ENCODE data around the gene EFHD1.
A peak's percentile ranks its signal among the peaks of the same experiment; 100 is the strongest.
"Not testable (repeated sequence)": the region's sequence is repeated elsewhere in the genome, so short reads cannot be mapped to it uniquely, and the experiment has no call there.

Gene EFHD1

DNA sequence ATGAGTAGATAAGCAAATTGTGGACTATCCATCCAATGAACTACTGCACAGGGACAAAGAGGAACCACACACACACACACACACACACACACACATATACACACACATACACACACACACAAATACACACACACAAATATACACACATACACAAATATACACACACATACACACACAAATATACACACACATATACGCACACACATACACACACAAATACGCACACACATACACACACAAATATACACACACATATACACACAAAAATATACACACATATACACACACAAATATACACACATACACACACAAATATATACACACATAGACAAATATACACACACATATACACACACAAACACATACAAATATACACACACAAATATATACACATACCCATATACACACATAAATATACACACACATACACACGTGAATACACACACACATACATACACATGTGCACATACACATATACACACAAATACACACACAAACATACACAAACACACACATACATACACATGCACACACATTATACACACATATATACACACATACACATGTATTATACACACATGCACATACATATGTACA lies 19.8 kb upstream of the EFHD1 start:
- FAIRE-seq, result peak; percentile 92

DNA sequence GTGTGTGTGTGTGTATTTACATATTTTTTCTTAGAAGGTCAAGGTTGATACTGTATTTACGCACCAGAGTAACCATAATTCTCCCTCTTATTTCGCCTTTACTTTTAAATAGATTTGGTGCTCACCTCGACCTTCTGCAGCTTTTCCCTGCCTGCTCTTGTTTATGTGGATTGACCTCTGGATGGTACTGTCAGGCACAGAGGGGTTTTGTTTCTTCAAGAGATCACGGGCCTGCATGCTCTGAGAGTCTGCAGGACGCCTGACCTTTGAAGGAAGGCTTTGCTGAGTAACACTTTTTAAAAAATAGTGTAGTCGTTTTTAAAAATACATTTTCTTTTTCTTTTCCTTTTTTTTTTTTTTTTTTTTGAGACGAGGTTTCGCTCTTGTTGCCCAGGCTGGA lies 18.1 kb upstream of the EFHD1 start:
- FAIRE-seq (no peak), DNase-seq (ENCODE audit: insufficient read length, low spot score) (no peak)

More for the DNA sequence above, 19.8 kb upstream of the EFHD1 start:
- DNase-seq (ENCODE audit: insufficient read length, low spot score), result no peak

DNA sequence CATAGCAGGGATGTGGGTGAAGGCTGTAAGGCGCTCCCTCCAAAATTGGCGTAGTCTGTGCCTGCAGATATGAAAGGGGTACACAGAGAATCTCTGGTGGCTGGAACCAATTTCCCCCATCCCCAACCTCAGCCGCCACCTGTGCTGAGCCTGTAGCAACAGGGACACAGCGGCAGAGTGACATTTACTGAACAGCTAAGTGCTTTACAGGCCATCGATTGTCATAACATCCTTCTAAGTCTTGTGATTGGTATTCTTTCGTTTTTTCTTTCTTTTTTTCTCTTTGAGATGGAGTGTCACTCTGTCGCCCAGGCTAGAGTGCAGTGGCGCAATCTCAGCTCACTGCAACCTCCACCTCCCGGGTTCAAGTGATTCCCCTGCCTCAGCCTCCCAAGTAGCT lies 12.2 kb upstream of the EFHD1 start:
- DNase-seq (ENCODE audit: insufficient read length, low spot score), result no peak
- FAIRE-seq, result no peak

DNA sequence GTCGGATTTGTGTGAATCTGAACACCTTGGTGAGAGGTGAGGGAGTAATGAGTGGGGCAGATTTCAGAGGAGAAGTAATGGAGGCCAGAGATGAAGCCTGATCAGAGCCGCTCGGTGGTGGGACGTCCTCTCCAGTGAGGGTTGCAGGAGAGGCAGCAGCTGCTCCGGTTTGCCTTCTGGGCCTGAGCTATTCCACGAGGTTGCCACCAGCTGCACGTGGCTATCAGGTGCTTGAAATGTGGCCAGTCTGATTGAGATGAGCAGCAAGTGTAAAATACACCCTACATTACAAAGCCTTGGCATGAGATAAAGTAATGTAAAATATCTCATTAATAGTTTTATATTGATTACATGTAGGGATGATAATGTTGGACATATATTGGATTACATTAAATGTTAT lies 10.8 kb upstream of the EFHD1 start:
- DNase-seq (ENCODE audit: insufficient read length, low spot score), result no peak
- no peak for FAIRE-seq

DNA sequence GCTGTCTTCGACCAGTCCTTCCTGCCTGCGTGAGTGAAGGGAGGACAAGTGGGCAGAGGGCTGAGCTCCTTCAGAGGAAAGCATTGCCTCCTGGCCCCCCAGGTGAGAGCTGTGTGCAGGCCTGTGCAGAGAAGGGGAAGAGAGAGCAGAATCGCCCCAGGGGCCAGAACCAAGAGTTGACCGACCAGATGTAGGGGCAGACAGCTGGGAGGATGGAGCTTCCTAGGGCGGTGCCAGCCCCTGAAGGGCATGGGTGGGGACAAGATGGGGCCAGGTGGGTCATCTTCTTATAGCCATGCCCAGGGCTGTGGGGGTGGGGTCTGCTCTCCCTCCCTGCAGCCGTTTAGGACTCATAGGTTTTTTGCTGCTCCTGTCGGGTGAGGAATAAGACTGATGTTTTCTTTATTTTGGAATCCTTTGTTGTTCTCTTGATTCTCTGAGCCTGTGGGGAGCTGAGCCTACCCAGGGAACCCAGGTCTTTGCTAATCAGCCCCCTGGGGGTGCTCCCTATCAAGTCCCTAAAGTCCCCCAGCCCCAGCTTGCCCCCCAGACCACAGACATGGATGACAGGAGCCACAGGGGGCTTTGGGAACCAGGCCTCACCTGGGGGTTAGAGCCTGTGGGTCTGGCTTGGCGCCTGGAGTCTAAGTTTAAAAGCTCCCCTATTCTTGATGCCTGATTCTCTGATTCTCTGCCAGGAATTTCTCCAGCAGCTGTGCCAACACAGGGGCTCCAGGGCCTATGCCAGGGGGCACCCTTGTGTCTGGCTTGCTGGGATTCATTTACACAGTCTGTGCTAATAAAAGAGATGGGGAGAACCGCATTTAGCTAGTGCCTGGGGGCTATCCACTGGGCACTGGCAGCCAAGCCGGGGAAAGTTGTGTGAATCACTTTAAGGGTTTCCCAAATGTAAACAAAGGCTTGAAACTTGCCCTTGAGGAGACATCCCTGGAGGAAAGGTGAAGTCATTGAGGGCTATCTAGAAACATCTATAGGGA lies 9.3 kb upstream of the EFHD1 start:
- FAIRE-seq (no peak), DNase-seq (ENCODE audit: insufficient read length, low spot score) (peak; percentile 36)

DNA sequence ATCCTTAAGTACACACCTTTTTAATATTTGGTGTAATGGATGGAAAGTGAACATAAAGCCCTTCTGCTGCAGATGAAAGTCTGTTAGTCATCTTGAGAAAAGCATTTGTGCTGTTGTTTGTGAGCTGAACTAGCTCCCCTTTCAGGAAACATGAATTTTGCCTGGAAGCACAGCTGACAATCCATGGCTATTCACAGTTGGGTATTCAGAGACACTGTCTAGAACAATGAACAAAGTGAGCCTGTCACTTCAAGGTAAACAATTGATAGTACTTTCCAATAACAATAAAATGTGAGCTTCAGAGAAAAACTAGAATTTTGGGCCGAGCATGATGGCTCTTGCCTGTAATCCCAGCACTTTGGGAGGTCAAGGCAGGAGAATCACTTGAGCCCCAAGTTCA lies 6.8 kb upstream of the EFHD1 start:
- FAIRE-seq (no peak), DNase-seq (ENCODE audit: insufficient read length, low spot score) (no peak)

DNA sequence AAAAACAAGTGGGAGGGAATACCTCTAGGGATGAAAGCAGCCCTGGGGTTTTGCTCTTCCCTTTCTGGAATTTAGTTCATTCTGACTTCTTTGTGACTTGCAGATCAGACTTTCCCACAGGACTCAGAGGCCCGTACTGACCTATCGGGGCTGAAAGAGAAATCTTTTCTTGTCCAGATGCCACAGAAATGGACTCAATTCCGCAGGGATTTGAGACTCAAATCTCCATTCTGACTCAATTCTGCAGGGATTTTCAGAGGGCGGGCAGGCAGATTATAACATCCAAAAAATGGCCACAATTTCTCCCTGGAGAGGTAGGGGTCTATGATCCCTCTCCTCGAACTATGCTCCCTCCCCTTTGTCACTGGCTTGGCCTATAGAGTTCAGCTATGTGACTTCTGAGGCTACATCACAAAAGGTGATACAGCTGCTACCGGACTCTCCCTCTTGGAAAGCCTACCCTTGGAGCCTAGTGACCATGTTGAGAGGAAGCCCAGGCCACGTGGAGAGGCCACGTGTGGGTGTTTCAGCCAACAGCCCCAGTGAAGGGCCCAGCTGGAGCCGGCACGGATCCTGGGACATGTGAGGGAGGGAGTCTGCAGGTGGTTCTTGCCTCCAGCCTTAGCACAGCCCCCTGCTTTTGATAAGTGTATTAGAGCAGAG lies 4.8 kb upstream of the EFHD1 start:
- DNase-seq (ENCODE audit: insufficient read length, low spot score) (no peak), FAIRE-seq (no peak)

DNA sequence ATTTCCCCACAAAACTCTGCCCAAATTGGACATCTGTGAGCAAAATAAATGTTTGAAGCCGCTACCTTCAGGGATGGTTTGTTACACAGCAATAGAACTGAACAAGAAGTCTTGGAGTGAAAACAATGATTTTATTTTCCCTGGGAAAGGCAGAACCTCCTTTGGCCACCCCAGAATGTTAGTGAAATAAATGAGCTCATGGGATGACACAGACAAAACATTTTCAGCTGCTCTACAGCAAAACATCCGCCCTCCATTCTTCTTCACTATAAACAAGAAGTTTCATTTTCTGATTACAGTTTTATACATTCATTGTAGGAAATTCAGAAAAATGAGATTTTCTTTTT lies 4.3 kb upstream of the EFHD1 start:
- FAIRE-seq, result no peak

DNA sequence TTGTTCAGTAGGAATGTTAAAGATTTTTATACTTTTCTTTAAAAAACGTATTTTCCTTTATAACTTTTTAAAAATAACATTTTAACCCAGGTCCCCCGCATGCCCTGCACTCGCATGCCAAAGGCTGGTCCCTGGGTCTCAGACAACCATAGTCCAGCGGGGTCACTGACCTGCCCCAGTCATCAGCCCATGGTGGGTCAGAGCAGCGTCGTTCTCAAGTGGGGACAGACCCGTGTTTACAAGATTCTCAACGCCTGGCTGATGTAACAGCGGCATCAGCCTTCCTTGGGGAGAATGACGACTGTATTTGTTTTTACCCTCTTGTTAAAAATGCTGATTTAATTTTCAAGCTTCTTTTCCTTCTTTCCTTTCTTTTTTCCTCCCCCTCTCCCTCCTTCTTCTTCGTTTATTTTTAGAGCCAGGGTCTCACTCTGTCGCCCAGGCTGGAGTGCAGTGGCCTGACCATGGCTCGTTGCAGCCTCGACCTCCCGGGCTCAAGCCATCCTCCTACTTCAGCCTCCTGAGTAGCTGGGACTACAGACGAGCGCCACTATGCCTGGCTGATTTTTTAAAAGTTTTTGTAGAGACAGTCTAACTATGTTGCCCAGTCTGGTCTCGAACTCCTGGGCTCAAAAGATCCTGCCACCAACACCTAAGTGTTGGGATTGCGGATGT lies 1.0 kb upstream of the EFHD1 start:
- DNase-seq (ENCODE audit: insufficient read length, low spot score) (no peak), FAIRE-seq (no peak)

More for the DNA sequence above, 4.3 kb upstream of the EFHD1 start:
- DNase-seq (ENCODE audit: insufficient read length, low spot score), result no peak

DNA sequence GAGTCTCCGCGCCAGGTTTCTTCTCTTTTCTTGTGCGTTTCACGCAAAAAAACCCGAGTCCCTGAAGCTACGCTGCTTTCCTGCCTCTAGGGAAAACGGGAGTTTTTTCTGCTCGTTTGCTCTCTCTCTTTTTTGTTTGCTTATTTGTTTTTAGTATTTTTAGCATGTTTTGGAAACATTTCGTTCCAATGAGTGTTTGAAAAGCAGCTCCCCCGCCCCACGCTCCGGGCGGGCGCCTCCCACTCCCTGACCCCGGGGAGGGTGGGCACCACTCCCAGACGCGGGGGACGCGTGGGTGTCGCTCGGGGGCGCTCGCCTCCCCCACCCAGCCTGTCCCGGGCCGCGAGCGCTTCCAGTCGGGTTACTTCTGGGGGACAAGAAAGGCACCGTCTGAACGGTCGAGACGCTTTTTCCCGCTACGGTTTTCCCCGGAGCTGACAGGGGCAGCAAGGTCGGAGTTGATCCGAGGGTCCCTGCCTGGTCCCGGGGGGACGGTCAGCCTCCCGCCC lies 446 bp upstream of the EFHD1 start:
- DNase-seq (ENCODE audit: insufficient read length, low spot score) (no peak), FAIRE-seq (no peak)

DNA sequence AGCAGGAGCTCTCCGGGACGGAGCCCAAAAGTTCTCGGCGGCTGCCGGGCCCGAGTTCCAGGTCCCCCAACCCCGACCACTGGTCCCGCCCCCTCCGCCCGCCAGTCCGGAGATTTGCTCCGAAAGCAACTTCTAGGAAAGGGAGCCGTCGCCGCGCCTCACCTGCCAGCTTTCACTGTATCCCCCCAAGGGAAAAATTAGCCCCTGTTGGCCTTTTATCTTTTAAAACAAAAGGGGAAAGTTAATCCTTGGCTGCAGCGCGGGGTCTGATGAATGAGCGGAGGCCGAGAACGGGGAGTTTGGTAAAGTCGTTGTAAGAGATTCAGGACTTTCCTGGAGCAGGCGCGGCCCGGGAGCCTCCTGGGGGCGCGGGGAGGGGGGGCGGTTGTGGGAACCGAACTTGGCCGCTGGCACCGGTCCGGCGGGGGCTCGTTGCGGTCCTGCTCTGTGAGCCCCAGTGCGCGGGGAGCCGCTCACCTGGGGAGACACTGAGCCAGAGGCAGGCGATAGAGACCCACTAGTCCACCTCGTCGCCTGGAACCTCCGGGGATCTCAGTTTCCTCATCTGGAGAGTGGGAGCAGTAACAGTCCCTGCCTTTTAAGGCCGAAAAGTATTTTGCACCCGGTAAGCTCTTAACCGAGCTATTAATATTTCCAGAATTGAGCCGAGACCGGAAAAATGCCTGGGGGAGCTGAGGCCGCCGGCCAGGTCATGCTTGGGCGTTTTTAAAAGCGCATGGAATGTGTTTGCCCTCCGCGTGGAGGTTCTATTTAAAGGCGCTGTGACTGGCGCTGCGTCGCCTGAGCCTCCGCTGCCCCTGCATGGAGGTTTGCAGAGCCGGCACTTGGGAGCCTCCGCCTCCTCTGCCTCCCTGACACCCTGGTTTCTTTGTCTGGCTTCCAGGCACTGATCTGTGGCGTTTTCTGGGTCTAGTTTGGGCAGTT lies 1.1 kb downstream of the EFHD1 start:
- FAIRE-seq, result no peak
- no peak for DNase-seq (ENCODE audit: insufficient read length, low spot score)

DNA sequence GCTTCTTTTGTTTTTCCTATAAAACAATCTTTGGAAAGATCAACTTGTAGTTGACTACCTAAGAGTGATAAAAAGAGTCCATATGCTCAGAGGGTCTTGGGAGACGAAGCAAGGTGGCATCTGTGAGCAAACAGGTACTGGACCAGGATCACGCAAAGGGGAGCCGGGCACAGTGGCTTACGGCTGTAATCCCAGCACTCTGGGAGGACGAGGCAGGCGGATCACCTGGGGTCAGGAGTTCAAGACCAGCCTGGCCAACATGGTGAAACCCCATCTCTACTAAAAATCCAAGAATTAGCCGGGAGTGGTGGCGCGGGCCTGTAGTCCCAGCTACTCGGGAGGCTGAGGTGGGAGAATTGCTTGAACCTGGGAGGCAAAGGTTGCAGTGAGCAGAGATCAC lies 2.0 kb downstream of the EFHD1 start:
- DNase-seq (ENCODE audit: insufficient read length, low spot score); FAIRE-seq: not testable (repeated sequence)

DNA sequence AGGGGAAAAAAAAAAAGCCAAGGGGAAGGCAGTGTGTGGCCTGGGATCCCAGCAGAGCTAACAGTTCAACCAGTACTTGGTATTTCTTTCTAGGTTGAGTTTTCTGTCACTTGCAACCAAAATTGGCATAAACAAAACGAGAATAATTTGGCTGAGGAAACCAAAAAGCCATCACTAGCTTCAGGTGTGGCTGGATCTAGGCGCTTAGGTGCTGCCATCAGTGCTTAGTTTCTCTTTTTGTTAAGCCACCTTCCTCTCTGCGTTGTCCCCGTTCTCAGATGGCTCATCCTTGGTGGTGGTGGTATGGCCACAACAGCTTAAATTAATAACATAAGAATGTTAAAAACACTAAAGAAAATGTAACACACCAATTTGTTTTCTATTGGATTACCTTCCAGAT lies 2.4 kb downstream of the EFHD1 start:
- no peak for DNase-seq (ENCODE audit: insufficient read length, low spot score)
- FAIRE-seq, result no peak

DNA sequence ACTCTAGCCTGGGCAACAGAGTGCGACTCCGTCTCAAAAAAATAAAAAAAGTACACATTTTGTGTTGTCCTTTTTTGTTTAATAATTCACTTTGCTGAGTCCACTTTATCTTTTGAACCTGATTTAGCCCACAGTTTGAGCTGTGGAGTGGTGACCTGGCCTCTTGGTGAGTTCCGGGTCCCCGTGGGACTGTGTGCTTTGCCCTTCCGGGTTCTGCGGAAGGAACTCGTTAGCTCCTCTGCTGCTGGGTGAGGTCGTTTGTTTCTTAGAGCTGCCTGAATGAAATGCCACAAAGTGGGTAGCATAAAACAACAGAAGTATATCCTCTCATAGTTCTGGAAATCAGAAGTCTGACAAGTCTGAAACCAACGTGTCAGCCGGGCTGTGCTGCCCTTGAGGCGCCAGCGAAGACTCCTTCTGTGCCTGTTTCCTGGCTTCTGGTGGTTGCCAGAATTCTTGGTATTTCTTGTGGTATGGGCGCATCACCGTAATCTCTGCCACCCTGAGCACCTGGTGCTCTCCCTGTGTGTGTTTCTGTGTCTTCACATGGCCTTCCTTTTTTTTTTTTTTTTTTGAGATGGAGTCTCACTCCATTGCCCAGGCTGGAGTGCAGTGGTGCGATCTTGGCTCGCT lies 3.5 kb downstream of the EFHD1 start:
- FAIRE-seq (no peak), DNase-seq (ENCODE audit: insufficient read length, low spot score) (no peak)

DNA sequence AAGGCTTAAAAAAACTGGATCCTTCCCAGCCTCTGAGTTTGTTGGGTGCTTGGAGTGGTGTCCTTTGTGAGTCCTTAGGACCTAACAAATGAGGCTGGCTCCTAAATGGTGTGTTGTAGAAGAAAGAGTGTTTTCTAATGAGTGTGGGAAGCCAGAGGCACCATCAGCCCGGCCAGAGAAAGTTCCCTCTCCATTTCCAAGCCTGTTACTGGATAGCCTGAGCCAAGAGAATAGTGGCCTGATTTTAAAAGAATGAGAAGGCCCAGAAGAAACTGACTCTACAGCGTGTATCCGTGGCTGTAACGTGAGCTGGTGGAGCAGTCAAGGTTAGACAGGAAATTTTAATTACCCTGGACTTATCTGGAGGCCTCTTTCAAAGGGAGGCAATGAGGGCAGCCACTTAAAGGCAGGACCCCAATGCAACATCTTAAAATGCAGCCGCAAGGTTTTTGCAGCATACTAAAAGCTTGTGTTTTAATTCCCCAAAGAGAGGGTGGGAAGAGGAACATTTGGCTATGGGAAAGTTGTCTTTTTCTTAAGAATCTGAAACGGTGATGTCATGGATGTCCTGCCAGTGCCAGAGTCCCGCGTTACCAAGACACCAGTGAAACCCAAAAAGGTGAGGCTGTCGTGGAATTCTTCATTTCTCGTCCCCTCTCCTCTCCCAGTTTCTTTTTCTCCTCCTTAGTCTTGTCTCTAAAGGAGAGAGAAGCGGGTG lies 4.6 kb downstream of the EFHD1 start:
- DNase-seq (ENCODE audit: insufficient read length, low spot score) (no peak), FAIRE-seq (no peak)

DNA sequence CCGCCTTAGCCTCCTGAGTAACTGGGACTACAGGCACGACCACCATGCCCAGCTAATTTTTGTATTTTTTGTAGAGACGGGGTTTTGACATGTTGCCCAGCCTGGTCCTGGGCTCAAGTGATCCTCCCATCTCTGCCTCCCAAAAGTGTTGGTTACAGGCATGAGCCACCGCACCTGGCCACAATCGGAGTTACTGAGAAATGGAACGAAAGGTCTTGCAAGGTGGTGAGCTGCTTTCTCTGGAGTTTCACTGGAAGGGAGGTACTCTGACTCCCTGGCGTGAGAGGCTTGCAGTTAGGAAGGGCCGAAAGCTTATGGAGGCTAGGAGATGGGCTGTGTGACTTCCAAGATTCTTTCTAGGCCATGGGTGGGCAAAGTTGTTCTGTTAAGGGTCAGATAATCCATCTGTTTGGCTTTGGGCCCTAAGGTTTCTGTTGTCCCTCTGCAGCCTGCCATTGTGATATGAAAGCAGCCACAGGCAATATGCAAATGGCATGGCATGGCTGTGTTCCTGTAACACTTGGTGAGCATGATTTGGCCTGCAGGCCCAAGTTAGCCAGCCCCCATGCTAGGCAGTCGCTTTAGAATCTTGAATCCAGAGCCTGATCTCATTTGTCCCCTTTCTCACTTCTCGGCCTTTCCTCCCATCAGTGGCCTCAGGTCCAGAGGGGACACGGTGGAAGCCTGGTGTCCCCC lies 7.9 kb downstream of the EFHD1 start:
- no peak for DNase-seq (ENCODE audit: insufficient read length, low spot score)
- FAIRE-seq, result no peak

DNA sequence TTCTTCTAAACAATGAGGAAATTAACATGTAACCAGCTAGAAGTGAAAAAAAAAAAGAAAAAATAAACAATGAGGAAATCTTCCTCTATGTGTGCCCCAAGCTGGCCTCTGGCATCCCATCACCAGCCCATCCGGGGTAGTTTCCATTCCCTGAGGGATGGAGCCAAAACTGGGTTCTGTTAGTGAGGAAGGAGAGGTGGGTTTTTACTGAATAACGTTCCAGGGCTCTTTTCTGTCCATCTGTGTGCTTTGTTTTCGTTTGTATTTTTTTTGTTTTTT lies 9.7 kb downstream of the EFHD1 start:
- FAIRE-seq (no peak), DNase-seq (ENCODE audit: insufficient read length, low spot score) (no peak)

DNA sequence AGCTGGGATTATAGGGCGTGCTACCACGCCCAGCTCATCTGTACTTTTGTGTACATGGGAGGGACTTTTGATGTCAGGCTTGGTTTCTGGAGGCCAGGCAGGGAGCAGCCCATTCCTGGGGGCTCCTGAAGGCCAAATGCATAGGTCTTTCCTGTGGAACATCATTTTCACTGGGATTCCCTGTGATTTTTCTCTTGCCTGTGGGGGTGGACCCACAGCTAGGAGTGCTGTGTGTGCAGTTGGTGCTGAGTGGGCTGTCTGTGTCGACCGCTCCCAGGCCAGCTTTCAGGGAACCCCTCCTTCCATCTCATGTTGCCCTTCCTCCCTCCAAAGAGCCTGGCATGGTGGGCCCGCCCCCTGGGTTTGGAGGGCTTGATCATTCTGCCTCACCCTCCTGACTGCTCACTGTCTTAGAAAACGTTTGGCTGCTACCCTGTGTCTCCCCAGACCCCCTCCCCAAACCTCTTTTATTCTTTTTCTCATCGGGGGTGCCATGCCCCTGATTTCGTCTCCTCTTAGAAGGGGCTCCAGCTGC lies 10.5 kb downstream of the EFHD1 start:
- DNase-seq (ENCODE audit: insufficient read length, low spot score) (no peak), FAIRE-seq (no peak)
